GM19468 (cell line): ENCODE data around the gene SLC17A5.
"Not testable (repeated sequence)": the region's sequence is repeated elsewhere in the genome, so short reads cannot be mapped to it uniquely, and the experiment has no call there.

Source experiments
- ATAC-seq: cut with Tn5 transposase; IDR thresholded peaks from one replicate; pipeline ENCODE4 v1.9.1; 2021; ENCODE audit warnings: mild to moderate bottlenecking, moderate library complexity, moderate number of reproducible peaks; ENCODE audit not compliant: unreplicated experiment; ENCODE audit errors: extremely low read depth

SLC17A5 gene

DNA sequence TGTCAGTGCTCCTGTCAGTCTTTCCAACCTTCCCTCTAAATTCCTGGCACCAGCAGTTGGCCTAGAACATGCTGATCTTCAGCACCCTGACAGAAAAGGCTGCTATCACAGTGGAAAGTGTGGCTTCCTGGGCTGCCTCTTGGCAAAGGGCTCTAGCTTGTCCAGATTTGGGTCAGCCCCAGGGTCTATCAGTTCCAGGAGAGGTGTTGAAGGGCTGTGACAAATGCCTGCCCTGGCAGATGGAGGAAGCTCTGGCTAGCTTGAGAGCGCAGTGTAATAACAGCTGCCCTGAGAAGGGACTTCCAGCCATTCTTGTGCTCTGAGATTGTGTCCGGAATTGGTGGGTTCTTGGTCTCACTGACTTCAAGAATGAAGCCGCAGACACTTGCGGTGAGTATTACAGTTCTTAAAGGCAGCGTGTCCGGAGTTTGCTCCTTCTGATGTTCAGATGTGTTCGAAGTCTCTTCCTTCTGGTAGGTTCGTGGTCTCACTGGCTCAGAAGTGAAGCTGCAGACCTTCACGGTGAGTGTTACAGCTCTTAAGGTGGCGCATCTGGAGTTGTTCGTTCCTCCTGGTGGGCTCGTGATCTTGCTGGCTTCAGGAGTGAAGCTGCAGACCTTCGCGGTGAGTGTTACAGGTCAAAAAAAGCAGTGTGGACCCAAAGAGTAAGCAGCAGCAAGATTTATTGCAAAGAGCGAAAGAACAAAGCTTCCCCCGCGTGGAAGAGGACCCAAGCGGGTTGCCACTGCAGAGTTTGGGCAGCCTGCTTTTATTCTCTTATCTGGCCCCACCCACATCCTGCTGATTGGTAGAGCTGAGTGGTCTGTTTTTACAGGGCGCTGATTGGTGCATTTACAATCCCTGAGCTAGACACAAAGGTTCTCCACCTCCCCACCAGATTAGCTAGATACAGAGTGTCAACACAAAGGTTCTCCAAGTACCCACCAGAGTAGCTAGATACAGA is 82.3 kb downstream of the SLC17A5 start:
- not testable (repeated sequence) for ATAC-seq

GRCh38 chr6:73569121-73569520 is 84.7 kb downstream of the SLC17A5 start:
- no peak for ATAC-seq

- ATAC-seq = no peak
Measured at GRCh38 chr6:73566954-73567591, 86.7 kb downstream of the SLC17A5 start.

GRCh38 chr6:73566486-73566871 is 87.3 kb downstream of the SLC17A5 start:
- not testable (repeated sequence) for ATAC-seq

DNA sequence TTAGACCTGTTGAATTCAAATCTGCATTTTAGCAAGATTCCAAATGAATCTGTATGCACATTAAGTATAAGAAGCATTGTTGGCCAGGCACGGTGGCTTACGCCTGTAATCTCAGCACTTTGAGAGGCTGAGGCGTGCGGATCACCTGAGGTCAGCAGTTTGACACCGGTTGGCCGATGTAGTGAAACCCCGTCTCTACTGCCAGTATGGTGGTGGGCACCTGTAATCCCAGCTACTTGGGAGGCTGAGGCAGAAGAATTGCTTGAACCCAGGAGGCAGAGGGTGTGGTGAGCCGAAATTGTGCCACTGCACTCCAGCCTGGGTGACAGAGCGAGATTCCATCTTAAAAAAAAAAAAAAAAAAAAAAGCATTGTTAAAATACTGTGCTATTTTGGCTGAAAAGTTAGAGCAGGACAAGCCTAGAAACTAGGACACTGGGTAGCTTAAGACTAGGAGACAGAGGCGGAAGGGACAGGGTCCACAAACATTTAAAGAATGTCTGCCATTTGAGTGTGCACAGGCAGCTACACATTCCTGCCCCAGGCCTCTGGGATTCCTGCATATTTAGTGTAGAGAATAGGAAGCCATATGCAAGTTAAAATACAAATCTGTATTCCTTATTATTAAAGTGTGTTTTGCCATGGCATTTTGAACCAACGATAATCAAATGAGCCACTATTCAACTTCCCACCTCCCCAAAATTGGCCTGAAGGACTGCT is 87.9 kb downstream of the SLC17A5 start:
- ATAC-seq = no peak

GRCh38 chr6:73564578-73565345 is 89.0 kb downstream of the SLC17A5 start:
- no peak for ATAC-seq

- no peak for ATAC-seq
Measured at GRCh38 chr6:73562558-73562957, 91.2 kb downstream of the SLC17A5 start.

- peak; percentile 36 for ATAC-seq
Measured at GRCh38 chr6:73560853-73561407, 92.9 kb downstream of the SLC17A5 start.

DNA sequence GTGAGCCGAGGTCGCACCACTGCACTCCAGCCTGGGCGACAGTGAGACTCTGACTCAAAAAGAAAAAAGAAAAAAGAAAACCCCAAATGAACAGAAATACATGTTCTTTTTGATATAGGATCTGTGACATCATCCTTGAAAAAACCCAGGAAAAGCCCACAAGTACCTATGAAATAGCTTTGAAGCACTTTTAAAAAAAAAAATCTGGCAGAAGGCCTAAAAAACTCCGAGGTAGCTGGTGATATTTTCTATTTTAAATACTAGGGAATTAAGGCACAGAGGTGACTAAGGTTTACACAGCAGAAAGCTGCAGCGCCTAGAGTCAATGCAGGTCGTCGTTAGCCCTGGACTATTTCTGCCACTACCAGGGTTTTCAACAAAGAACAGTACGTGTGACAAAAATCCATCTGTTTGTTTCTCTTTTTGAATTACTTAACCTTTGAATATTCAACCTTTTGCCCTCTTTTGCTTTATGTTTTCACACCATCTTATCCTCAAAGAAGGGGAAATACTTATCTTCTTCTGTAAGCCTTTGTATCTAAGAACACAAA is 93.5 kb downstream of the SLC17A5 start:
- no peak for ATAC-seq

DNA sequence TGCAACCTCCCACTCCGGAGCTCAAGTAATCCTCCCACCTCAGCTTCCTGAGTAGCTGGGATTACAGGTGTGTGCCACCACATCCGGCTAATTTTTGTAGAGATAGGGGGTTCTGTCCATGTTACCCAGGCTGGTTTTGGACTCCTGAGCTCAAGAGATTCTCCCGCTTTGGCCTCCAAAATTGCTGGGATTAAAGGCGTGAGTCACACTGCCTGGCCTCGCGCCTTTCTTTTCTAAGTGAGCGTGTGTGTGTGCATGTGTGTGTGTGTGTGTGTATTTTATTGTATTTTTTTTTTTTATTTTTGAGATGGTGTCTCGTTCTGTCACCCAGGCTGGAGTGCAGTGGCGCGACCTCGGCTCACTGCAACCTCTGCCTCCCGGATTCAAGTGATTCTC is 94.4 kb downstream of the SLC17A5 start:
- not testable (repeated sequence) for ATAC-seq

DNA sequence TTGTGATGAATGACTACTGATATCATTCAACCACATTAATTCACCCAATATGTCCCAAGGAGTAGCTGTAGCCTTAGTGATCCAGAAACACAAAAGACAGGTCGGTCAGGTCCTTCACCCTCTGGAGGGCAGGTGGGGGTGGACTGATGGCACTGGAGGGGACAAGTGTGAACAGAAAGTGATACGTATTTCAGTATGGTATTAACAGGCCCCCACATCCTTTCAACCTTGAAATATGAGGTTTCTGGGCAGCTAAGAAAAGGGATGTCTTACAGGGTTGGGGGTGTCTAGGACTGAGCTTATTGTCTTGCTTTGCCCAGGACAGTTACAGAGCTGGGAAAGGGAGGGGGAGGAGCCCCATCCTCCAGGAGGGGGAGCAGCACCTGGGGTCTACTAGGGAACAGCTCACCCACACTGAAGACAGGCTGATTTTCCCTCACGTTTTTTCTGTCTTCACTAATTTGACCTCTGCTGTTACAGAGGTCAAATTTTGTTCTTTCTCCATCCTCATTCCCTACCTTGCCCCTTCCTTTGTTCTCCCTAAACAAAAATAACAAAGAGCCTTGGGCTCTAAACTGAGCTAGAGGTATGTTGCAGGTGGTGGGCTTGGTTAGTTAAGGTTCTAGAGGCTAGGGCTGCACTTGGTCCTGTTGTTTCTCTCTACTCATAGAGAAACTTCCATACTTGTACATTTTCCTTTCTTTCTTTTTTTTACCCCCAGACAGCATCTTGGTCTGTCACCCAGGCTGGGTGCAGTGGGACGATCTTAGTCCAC is 95.0 kb downstream of the SLC17A5 start:
- no peak for ATAC-seq

- ATAC-seq = no peak
Measured at GRCh38 chr6:73556836-73557235, 97.0 kb downstream of the SLC17A5 start.

DNA sequence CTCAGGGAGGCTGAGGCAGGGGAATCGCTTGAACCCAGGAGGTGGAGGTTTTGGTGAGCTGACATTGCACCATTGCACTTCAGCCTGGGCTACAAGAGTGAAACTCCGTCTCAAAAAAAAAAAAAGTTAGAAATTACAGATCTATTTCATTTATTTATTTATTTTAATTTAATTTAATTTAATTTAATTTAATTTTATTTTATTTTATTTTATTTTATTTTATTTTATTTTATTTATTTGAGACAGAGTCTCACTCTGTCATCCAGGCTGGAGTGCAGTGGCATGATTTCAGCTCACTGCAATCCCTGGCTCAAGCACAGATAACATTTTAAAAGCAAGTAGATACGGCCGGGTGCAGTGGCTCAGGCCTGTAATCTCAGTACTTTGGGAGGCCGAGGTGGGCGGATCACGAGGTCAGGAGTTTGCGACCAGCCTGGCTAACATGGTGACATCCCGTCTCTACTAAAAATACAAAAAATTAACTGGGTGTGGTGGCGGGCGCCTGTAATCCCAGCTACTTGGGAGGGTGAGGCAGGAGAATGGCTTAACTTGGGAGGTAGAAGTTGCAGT is 98.3 kb downstream of the SLC17A5 start:
- not testable (repeated sequence) for ATAC-seq

- not testable (repeated sequence) for ATAC-seq
Measured at GRCh38 chr6:73551115-73551514, 102.7 kb downstream of the SLC17A5 start.

- ATAC-seq = no peak
Measured at GRCh38 chr6:73548458-73549446, 105.0 kb downstream of the SLC17A5 start.

DNA sequence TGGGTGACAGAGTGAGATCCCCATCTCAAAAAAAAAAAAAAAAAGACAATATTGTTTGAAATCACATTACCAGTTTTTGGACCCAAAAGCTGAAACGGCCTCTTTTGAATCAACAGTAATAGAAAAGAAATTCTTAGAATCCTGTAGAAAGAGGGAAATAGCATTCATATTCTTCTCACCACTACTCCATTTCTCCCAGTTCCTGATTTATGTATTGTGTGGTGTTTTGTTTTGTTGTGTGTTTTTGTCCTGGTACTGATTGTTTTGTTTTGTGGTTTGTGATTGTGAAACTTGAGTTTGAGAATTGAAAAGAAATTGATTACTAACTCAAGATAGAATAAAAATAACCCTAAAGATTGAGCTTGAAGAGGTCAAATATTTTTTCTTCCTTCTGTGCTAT is 106.8 kb downstream of the SLC17A5 start:
- no peak for ATAC-seq
